Loucy (cell line): ENCODE data around the gene MBP.
A peak's percentile ranks its signal among the peaks of the same experiment; 100 is the strongest.

ENCODE experiments used
- H2AFZ ChIP-seq: fragments of 200-600 bp; sonication (generic); 2 replicates; pipeline ENCODE4 v1.6.0; 2016; ENCODE audit warnings: antibody characterized with exemption, mild to moderate bottlenecking, low read length, moderate library complexity
- H3F3A ChIP-seq: fragments of 200-600 bp; 2 replicates; pipeline ENCODE4 v1.6.0; 2016; ENCODE audit warnings: antibody characterized with exemption, low read depth, mild to moderate bottlenecking
- H3K27me3 ChIP-seq: fragments of 200-600 bp; sonication (generic); 2 replicates; pipeline ENCODE4 v1.6.1; 2014; ENCODE audit warnings: low read length, mild to moderate bottlenecking; ENCODE audit not compliant: insufficient read depth, poor library complexity, severe bottlenecking
- H3K36me3 ChIP-seq: fragments of 200-600 bp; sonication (generic); 2 replicates; pipeline ENCODE4 v1.6.1; 2016; ENCODE audit warnings: low read length; ENCODE audit not compliant: insufficient read depth
- H3K4me1 ChIP-seq: fragments of 200-600 bp; sonication (generic); 2 replicates; pipeline ENCODE4 v1.5.1; 2014; ENCODE audit warnings: low read length, mild to moderate bottlenecking; ENCODE audit not compliant: insufficient read depth, poor library complexity, severe bottlenecking
- H3K4me2 ChIP-seq: fragments of 200-600 bp; sonication (generic); 2 replicates; pipeline ENCODE4 v1.6.0; 2014; ENCODE audit warnings: antibody characterized with exemption, low read length, low read depth, mild to moderate bottlenecking; ENCODE audit not compliant: poor library complexity, severe bottlenecking
- H3K4me3 ChIP-seq: fragments of 200-600 bp; sonication (generic); 2 replicates; pipeline ENCODE4 v1.5.1; 2014; ENCODE audit warnings: low read length, mild to moderate bottlenecking, mixed read lengths; ENCODE audit not compliant: poor library complexity, severe bottlenecking
- H3K79me2 ChIP-seq: fragments of 200-600 bp; sonication (generic); 2 replicates; pipeline ENCODE4 v1.6.1; 2014; ENCODE audit warnings: low read length; ENCODE audit not compliant: insufficient read depth
- H3K9ac ChIP-seq: fragments of 200-600 bp; sonication (generic); 2 replicates; pipeline ENCODE4 v1.6.0; 2014; ENCODE audit warnings: mild to moderate bottlenecking, low read depth, low read length, moderate library complexity; ENCODE audit not compliant: poor library complexity, severe bottlenecking
- H3K9me2 ChIP-seq: fragments of 200-600 bp; sonication (generic); replicated peaks from 2 replicates; pipeline ENCODE4 v1.6.1; 2016; ENCODE audit warnings: low read depth, low read length, mixed read lengths
- H3K9me3 ChIP-seq: fragments of 200-600 bp; sonication (generic); 2 replicates; pipeline ENCODE4 v1.6.1; 2014; ENCODE audit warnings: mild to moderate bottlenecking, antibody characterized with exemption, low read length, low read depth; ENCODE audit not compliant: insufficient read depth
- H4K20me1 ChIP-seq: fragments of 200-600 bp; sonication (generic); 2 replicates; pipeline ENCODE4 v1.6.0; 2014; ENCODE audit warnings: antibody characterized with exemption, low read length, mild to moderate bottlenecking; ENCODE audit not compliant: insufficient read depth, poor library complexity, severe bottlenecking
- CTCF ChIP-seq: fragments of 200-600 bp; sonication (generic); conservative IDR thresholded peaks from 2 replicates; pipeline ENCODE4 v1.5.1; 2014; ENCODE audit warnings: mild to moderate bottlenecking, antibody characterized with exemption, low read length
- EZH2phosphoT487 ChIP-seq: fragments of 200-600 bp; IDR thresholded peaks from 2 replicates; pipeline ENCODE4 v1.6.1; 2018; ENCODE audit warnings: antibody characterized with exemption, mild to moderate bottlenecking, moderate library complexity, borderline replicate concordance

MBP gene

GRCh38 chr18:77071061-77071460 is 61.5 kb downstream of the MBP start:
- Histone ChIP-seq H3F3A (no peaks in the 10 kb centered on the region), H3K27me3 (no peaks in the 10 kb centered on the region), H3K4me3 (no peak overlapping the region), H3K36me3 (no peaks in the 10 kb centered on the region), H4K20me1 (no peaks in the 10 kb centered on the region), H3K9ac (peak overlapping the region; percentile 42), H3K4me1 (peaks cover 58% of the 10 kb centered on the region), H3K9me3 (no peaks in the 10 kb centered on the region), H3K4me2 (no peak overlapping the region), H3K9me2 (no peaks in the 10 kb centered on the region), H2AFZ (no peak overlapping the region), H3K79me2 (no peaks in the 10 kb centered on the region)
- TF ChIP-seq EZH2phosphoT487 = no peak
- no peak for TF ChIP-seq CTCF

DNA sequence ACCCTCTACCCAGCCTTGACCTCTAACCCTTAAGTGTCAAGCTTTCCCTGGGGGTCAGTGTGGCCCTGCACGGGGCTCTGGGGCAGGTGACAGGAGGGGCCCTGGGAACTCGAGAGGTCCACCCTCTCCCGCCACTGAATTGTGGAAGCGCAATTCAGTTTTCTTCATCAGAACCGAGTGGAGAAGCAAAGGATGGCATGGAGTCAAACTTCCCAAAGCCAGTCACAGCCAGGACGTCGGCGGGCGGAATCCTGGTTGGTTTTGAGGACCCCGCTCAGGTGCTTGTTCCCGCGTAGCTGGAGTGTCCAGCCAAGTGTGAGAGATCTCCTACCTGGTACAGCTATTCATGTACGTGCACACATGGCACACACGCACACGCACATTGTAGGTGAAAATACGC is 62.0 kb downstream of the MBP start:
- Histone ChIP-seq H3K9ac (no peak overlapping the region), H3K36me3 (no peaks in the 10 kb centered on the region), H4K20me1 (no peaks in the 10 kb centered on the region), H3K4me2 (no peak overlapping the region), H3K79me2 (no peaks in the 10 kb centered on the region), H3K27me3 (no peaks in the 10 kb centered on the region), H3K4me1 (peaks cover 63% of the 10 kb centered on the region), H3F3A (no peaks in the 10 kb centered on the region), H2AFZ (no peak overlapping the region), H3K4me3 (no peak overlapping the region), H3K9me2 (no peaks in the 10 kb centered on the region), H3K9me3 (no peaks in the 10 kb centered on the region)
- TF ChIP-seq EZH2phosphoT487 = no peak
- TF ChIP-seq CTCF = no peak

DNA sequence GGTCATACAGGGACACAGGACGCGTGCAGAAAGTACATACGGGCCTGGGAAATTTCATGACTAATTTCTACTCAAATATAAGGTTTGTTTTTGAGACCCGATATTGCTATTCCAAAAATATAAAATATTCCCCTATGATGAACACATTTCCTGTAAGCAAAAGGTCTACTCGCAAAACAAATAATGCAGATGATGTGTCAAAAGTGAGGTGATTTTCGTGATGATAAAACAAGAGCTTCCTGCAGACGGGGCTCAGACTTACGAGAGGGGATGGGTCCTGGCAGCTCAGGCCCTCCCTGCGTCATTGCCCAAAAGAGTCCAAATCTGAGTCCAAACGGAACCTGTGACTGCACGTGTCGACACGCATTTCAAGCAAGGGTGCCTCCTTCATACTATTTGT is 62.7 kb downstream of the MBP start:
- H3K9me2 ChIP-seq = no peaks in the 10 kb centered on the region
- H3K9me3 ChIP-seq = no peaks in the 10 kb centered on the region
- H3K79me2 ChIP-seq = no peaks in the 10 kb centered on the region
- no peak overlapping the region for H3K4me3 ChIP-seq
- TF ChIP-seq EZH2phosphoT487 (no peak), CTCF (no peak)
- H3K36me3 ChIP-seq = no peaks in the 10 kb centered on the region
- H3K4me1 ChIP-seq = peaks cover 69% of the 10 kb centered on the region
- H3F3A ChIP-seq = peaks cover 5% of the 10 kb centered on the region; the same call in 1 of the 2 replicates
- no peak overlapping the region for H2AFZ ChIP-seq
- H3K4me2 ChIP-seq = no peak overlapping the region
- H3K9ac ChIP-seq = no peak overlapping the region
- no peaks in the 10 kb centered on the region for H4K20me1 ChIP-seq
- no peaks in the 10 kb centered on the region for H3K27me3 ChIP-seq
